NCI-H2081 (cell line): Measurements from ENCODE around the gene CHRNB4.

Experiments used
- DNase-seq, 2 experiments: peaks; one replicate each; lab custom pipeline; 2025; lab: John Stamatoyannopoulos, UW

Gene CHRNB4

GRCh38 chr15:78668987-78669386 is 28.0 kb upstream of the CHRNB4 start:
- DNase-seq: no peak

DNA sequence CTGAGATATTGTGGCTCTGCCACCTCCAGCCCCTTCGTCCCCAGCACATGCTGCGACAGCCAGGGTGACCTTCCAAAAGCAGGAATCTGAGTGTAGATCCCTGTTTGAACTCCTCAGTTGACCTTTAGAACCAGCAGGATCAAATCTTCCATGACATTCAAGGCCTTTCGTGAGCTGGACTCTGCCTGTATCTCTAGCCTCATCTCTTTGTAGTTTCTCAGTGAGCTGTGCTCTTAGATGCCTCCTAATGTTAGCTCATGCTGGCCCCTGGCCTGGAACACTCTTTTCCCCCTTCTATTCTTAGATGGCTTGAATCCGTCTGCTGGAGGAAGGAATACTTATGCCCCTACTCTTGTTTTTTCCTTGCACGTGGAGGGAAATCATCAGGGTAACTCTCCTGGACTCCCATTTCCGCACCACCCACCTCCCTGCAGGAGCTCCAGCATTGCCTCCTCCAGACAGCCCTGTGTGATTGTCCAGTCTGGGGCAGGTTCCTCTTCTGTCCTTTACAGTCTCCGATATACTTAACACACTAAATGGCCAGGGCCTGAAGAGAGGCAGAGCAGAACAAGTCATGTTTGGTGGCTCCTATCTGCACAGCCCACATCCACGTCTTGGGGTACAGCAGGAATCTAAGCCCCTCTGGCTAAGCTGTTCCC is 26.7 kb upstream of the CHRNB4 start:
- DNase-seq: no peak

DNA sequence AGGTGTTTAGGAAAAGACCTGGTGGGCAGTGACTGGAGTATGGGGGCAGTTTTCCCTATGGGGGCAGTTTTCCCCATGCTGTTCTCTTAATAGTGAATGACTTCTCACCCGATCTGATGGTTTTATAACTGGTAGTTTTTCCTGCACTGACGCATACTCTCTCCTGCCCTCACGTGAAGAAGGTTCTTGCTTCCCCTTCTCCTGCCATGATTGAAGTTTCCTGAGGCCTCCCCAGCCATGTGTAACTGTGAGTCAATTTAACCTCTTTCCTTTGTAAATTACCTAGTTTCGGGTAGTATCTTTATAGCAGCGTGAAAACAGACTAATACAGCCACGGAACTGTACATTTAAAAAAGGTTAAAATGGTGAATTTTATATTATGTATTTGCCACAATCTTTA is 25.0 kb upstream of the CHRNB4 start:
- no peak for DNase-seq

GRCh38 chr15:78663703-78664102 is 22.7 kb upstream of the CHRNB4 start:
- DNase-seq: no peak

DNA sequence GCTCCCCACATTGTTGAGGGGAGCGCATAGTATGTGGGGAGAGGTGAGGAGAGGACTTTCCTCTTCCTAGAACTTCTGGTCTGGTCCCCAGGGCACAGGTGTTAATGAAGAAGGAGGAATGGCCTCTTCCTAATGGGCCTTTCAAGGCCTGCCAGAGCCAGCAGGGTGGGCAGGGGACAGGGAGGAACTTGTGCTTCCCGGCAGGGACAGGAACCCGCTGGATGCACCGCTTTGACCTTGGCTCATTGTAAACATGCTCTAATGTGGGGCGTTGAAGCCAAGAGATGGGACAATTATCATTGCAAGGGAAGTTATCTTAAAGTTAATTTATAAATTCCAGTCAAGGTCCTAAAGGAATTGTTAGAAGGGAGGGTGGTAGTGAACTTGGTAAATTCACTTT is 21.0 kb upstream of the CHRNB4 start:
- DNase-seq: no peak

DNA sequence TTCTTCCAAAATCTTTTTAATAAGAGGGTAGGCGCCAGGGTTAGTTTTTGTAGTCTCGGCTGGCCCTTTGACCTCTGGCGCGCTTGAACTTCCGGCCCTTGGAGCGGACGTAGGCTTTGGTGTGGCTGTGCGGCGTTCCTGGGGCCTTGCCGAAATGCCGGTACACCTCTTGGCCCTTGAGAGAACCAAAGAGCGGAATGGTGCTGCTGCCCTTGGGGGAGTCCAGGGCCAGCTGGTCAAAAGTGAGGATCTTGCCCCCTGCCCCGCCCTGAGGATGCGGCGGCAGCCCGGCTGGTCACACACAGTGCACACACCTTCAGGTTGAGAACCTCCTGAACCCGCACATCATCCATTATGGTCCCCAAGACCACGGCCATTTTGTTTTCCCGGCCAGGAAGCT is 20.0 kb upstream of the CHRNB4 start:
- no peak for DNase-seq

DNA sequence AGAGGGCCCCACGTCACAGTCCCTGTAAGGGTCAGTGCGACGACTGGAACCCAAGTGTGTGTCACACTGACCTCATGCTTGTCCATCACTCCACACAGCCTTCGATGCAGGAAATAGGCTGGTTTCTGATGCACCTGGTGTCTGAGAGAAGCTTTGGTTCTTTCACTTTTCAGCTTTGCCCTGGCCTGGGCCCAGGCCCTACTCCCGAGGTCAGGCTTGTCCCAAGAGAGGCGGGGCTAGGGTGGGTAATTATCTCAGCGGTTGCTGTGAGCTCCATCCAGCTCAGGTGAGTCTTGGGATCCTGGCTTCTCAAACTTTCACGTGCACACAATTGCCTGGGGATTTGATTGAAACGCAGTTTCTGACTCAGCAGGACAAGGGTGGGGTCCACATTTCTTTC is 19.6 kb upstream of the CHRNB4 start:
- DNase-seq: no peak

GRCh38 chr15:78658823-78659222 is 17.8 kb upstream of the CHRNB4 start:
- DNase-seq: no peak

- no peak for DNase-seq
These were observed 13.3 kb upstream of the CHRNB4 start for GRCh38 chr15:78654272-78654671.

GRCh38 chr15:78651930-78652615 is 11.1 kb upstream of the CHRNB4 start:
- DNase-seq: no peak

- DNase-seq: no peak
These were observed 10.0 kb upstream of the CHRNB4 start for GRCh38 chr15:78651007-78651406.

- no peak for DNase-seq
These were observed 9.0 kb upstream of the CHRNB4 start for GRCh38 chr15:78650022-78650421.

DNA sequence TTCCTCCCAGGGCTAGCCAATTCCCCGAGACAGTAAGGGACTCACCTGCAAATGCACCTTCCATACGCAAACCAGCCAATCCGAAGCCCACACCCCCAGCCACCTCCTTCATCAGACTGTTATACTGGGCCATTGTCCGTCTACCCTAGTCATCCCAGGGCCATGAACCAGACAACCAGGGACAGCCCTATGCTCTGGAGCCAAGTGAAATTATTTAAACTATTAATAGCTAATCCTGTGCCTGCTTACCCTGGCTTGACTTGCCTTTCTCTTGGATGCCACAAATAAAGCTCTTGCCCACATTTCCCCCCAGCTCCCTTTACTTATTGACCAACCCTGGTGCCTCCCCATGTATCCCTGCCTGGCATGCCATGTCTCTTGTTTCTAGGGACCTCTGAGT is 4.0 kb upstream of the CHRNB4 start:
- DNase-seq: no peak

- DNase-seq: no peak
These were observed 1.3 kb upstream of the CHRNB4 start for GRCh38 chr15:78642331-78642730.

DNA sequence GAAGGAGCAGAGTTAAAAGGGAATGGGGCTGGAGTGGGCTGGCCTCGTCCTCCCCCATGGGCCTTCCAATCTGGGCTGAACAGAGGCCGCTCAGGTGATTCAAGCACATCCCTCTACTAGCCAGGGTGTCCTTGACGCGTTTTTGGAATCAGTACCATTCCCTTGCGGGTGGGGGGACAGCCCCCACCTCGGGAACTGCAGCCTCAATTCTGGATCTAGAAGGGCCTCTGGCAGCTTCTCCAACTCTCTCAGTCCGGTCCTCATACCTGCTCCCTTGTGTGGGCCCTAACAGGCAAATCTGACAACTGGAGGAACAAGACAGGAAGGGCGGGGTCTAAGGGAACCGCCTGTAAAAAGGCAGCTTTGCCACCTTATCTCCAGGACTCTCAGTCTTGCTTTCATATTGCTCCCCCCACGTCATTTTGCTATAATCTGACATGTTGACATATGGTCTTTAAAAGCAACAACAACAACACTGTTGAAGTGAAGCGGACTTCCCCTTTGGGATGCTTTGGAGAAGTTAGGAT is 802 bp upstream of the CHRNB4 start:
- DNase-seq: no peak

GRCh38 chr15:78640527-78641101 is 396 bp downstream of the CHRNB4 start:
- DNase-seq: no peak

DNA sequence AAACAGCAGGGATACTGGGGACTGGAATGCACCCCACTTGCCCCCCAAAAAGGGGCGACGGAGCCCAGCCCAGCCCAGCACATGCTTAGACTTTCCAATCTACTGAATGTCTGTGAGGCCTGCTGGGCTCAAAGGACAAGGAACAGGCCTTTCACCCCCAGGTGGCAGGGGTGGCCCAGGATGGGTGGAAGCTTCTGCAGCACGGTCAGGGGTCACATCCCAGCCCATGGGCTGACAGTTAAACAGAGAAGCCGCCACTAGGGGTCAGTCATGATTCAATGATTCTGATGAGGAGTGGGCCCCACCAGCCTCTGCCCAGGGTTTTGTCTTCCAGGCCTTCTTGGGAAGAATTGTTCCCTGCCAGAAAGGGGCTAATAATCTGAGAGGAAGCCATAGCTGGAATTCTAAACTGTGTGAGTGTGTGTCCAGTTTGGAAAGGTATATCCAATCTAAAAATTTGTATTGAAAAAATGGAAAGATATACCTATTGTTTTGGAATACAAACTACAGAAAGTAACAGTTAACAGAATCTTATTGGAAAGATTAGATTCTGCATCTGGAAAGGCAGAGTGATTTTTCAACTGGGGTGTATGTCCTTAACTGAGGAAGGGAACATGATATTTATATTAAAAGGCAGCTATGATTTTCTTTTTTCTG is 2.2 kb downstream of the CHRNB4 start:
- DNase-seq: peak; percentile 59 to 75

- no peak for DNase-seq
These were observed 3.1 kb downstream of the CHRNB4 start for GRCh38 chr15:78637776-78638435.

DNA sequence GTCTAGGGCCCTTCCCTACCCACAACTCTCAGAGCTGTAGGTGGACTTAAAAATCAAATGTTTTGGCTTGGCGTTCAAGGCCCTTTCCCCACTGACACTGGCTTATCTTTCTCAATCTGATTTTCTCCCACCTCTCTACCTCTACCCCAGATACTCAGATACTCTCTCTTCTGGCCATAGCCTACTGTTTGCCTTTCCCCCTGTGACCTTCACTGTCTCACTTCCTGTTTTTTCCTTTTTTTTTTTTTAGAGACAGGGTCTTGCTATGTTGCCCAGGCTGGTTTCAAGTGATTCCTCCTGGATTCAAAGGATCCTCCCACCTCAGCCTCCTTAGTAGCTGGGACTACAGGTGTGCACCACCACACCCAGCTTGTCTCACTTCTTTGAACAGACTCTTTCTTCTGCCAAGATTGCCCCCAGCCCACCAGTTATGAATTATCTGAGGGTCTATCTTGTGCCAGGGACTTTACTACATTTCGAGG is 4.6 kb downstream of the CHRNB4 start:
- DNase-seq: no peak

DNA sequence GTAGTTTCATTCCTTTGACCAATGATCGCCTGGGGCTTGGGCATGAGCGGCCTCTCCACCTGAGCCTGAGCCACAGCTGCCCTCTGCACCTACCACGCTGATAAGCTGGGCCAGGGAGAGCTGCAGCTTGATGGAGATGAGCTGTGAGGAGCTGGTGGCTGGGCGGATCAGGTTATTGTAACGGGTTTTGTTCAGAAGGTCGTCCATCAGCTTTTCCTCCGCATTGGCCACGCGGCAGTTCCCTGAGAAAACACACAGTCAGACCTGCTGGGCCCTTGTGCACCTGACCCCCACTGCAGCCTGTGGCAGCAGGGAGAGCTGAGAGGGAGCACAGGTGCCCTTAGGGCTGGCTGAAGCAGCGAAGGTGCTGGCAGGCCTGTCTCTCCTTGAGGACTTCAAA is 5.7 kb downstream of the CHRNB4 start:
- DNase-seq: no peak

DNA sequence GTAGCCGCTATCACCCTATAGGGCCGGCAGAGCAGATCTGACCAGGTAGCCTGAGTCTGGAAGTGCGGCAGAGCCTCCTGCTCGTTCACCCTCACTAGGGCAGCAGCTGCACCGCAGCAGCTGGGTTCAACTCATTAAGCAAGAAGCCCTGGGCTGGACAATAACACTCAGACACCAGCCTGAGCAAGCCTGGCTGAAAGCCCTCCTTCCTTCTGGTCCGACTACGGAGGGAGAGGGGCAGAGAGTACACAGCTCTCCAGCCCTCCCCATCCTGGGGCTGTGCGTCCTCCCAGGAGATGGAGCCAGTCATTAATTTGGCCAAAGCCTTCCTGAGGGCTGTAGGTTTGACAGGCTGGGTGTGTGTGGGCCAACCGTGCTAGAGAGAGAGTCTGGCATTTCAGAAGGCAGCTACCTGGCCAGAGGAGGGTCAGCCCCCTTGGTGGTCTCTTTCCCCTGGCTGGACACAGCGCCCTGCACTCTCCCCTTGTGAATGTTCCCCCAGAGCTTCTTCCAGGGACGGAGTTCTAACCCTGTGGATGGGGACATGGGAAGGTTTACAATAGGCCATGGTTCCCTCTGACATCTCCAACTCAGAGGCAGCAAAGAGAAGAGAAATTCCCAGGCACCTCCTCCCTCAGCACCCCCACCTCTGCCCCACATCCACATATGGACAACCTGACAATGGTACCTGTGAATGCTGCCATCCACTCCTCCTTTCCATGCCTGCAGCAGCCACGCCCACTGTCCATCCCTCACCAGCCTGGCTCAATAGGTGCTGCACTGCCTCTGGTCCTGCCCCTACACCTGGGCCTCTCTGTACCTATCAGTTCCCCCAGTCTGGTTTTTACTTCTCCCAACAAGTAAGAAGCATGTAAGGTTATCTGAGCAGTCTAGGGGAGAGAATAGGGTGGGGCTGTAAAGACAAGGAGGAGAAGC is 6.5 kb downstream of the CHRNB4 start:
- no peak for DNase-seq
